Stimulated activated CD4-positive, alpha-beta T cell treated with anti-CD3 and anti-CD28 coated beads, Interleukin-1b, Interleukin-23, amount 100 ng/mL, for 1 hour (primary cell): Measurements from ENCODE around the gene RPL39.
"Not testable (repeated sequence)": the region's sequence is repeated elsewhere in the genome, so short reads cannot be mapped to it uniquely, and the experiment has no call there.

ENCODE experiments used
- DNase-seq, 2 donors: peaks; one replicate each; pipeline ENCODE4 v3.0.0-alpha.2; 2020; ENCODE audit warnings: low read depth in 2 of 2

Gene RPL39

DNA sequence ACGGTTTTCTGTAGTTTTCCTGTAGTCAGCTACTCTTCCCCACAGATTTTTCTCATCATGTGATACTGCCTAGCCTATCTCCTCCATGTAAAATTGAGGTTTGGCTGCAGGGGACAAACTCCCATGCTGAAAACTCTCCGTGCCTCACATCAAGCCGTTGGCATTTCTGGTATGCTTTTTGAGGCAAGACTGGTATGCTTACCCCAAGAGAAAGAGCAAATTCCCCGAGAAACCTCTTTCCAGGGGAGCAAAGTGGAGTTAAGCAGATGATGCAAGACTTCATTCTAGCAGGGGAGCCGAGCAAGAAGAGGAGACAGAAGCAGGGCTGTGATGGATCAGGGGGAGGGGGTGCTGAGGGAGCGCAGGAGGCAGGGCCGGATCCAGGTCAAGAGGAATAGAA, 28.2 kb downstream of the RPL39 start:
- no peak for DNase-seq

DNA sequence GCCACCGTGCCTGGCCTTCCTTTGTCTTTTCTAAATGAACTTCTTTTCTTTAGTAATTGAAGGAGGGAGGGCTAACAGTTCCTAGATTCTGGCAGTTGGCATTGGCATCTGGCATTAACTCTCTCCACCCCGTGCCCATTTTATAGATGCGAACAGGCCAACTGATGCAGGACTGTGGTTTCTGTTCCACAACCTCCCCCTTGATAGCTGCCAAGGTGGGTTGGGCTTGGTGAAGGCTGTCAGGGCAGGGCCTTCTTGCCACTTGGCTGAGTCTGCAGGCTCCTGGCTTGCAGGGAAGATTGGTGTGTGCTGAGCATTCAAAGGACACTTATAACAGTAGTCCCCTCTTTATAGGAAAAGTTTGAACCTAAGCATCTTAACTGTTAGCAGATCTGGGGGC, 28.7 kb downstream of the RPL39 start:
- DNase-seq = no peak

DNA sequence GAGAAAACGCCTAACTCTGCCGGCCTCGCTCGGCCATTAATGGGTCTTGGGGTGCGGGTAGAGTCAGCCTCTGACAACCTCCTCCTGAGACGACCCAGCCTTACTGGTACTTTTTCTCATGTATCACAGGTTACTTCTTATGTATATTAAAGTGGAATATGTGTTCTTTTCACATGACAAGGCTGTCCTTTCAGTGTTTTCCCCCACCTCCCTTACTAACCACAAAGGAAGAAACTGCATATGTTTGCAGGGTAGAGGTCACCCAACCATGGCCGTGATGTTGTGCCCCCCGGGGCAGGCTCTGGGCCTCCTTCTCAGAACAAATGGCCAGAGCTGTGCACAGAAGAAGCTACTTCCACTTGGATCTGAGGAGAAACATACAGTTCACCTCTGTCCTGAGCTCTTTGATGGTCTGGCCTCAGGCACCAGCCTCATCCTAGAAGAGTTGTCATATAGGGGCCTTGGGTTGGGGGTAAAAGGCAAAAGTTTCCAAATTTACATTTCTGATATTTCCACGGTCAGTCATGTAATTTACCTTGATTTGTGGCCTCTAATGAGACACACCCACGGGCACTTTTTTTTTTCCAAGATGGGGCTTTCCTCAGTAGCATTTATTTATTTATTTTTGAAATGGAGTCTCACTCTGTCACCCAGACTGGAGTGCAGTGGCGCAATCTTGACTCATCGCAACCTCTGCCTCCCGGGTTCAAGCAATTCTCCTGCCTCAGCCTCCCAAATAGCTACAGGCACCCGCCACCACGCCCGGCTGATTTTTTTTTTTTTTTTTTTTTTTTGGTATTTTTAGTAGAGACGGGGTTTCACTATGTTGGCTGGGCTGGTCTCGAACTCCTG, 31.2 kb downstream of the RPL39 start:
- no peak for DNase-seq

DNA sequence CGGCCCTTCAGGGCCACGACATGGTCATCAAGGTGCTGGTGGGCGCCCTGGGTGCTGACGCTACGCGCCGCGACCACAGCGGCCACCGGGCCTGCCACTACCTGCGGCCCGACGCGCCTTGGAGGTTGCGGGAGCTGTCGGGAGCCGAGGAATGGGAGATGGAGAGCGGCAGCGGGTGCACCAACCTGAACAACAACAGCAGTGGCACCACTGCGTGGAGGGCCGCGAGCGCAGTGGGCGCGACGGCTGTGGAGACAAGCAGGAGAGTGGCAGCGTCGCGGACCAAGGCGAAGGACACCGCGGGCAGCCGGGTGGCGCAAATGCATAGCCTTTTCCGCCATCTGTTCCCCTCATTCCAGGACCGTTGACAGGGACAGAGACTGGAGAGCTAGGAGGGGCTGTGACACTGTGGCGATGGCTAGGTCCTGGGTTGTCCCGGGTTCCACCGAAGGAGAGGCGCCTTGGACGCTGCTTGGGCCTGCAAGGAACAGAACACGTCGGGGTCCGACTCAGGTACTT, 32.1 kb downstream of the RPL39 start:
- DNase-seq = no peak

DNA sequence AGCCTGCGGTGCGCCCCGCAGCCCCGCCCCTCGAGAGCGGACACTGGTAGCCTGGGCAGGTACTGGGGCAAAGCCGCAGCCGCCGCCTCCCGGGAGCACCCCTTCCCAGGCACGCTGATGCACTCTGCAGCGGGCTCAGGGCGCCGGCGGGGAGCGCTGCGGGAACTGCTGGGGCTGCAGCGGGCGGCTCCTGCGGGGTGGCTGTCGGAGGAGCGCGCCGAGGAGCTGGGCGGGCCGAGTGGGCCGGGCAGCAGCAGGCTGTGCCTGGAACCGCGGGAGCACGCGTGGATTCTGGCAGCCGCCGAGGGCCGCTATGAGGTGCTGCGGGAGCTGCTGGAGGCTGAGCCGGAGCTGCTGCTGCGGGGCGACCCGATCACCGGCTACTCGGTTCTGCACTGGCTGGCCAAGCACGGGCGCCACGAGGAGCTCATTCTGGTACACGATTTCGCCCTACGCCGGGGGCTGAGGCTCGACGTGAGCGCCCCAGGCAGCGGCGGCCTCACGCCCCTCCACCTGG, 32.6 kb downstream of the RPL39 start:
- DNase-seq = no peak

DNA sequence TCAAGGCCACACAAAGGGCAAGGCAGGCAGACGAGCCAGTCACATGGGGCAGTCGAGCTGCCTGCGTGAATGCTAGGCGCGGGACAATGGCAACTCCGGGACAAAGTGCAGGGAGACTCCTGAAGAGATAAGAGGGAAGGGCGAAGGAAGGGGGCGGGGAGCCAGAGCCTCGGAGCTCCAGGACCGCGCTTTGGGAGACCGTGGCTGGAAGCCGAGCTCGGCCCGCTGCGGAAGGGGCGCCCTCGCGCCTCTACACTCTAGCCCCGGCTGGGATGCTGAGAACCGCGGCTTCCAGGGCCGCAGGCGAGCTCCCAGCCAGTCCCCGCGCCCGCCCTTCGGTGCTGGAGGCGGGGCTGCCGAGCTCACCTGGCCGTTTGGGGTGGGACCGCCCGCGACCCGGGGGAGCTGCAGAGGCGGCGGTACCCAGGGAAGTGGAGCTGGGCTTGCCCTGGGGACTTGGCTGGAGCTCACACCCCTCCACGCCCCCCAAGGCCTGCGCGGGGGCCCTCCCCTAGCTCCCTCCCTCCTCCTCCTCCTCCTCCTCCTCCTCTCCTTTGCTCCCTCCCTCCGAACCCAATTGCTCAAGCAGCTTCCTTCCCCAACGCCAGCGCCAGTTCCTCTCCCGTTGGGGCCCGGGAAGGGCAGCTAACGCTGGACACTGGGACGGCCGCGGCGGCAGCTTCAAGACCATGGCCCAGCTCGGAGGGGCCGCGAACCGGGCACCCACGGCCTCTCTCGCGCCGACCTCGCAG, 33.3 kb downstream of the RPL39 start, which contains the start of gene SOWAHD:
SOWAHD (plus strand) TSS at position 610 of the 752 bp plus-strand sequence; CDS start at position 690, 80 bp downstream.
- no peak for DNase-seq

DNA sequence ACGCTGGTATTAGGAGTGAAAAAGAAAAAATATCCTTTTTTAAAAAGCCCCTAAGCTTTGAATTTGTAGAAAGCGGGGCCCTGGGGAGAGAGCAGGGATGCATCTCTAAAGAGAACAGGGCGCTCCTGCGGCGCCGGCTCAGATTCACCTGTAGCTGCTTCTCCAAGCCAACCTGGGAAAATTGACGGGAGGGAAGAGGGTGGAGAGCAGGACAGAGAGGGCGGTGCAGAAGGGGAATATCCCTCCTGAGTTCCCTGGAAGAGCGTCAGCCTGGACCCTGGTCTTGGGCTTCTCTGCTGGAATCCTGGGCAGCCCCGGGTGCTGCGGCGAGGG, 33.8 kb downstream of the RPL39 start:
- no peak for DNase-seq

DNA sequence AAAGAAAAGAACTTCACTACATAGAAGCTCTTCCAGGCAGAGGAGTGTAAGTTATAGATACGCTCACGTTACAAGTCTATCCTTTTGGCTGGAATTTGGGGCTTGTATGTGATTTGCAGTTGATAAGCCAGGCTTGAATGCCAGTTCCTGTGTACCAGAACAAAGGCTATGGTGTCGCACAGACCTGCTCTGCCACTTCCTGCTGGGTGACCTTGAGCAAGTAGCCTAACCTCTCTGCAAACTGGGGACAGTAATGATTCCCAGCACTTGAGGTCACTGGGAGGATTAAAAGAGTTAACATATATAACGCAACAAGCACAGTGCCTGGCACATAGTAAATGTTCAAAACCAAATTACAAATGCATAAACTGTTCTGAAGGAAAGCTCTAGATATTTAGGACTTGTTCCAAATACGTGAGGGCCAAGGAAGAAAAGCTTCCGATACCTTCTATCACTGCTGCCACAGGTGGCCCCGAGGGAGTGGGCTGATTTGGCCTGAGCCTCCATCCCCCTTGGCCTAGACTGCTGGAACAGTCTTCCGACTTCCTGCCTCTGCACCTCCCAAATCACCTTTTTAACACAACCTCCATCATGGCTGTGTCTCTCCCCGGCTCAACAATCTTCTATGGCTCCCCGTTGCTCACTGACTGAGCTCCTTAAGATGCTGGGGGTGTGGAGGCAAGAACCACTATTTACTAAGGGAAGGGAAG, 34.3 kb downstream of the RPL39 start:
- DNase-seq = no peak

DNA sequence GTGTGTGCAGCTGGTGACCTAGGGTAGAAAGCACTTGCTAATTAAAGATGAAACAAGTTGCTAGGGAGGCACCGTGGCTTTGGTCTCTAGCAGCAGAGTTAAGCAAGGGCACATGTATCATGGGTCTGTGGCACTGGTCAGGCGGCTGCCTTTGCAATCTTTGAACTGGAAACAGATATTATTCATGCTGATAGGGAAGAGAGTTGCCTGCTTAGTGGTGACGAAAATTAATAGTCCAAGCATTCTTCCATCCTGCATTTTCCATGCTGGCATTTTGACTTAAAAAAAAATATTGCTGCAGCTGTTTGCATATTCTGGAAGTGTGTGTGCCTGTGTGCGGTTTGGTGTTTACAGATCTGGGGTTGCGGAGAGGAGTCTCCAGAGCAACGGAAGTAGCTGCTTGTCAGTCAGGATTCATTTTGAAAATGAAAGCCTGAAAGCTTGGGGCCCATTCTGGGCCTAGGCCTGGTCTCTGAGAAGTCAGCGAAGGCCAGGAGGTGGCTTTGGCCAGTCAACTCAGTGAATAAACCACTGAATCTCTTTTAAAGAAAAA, 35.4 kb downstream of the RPL39 start:
- DNase-seq = no peak

DNA sequence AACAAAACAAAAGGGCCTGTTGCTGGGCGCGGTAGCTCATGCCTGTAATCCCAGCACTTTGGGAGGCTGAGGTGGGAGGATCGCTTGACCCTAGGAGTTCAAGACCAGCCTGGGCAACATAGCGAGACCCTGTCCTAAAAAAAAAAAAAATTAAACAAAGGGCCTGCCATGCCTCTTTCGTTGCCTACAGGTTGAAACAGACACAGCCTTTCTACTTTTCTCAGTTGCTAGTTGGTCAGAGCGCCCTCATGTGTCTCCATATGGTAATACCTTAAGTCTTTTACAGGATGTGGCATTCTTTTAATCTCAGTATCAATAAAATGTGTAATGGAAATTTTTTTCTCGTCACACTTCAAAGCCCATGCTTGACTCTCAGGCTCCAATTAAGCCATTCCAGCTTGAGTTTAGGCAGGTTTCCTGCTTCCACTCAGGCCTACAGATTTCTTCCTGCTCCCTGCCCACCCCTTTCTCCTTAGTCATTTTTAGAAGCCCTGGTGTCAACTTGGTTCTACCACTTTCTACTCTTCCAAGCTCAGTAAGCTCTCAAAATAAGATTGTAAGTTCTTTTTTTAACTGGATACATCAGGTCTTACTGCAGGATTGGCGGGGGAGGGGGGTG, 37.7 kb downstream of the RPL39 start:
- DNase-seq = peak in 1 of 2 donors; percentile 24

DNA sequence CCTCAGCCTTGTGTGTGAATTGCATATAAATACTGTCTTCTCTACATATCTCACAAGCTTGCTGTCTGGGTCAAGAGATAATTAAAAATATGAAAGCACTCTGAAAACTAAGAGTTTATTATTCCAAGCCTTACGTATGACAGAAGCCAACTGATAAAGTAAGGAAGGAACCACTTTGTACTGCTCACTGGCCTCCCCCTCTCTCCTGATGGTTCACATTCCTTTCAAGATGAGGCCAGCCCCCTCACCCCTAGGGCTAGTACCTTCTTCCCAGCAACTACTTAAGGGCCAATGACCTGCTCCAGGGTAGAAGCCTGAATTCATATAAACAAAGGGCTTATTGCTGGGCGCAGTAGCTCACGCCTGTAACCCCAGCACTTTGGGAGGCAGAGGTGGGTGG, 38.4 kb downstream of the RPL39 start:
- no peak for DNase-seq

DNA sequence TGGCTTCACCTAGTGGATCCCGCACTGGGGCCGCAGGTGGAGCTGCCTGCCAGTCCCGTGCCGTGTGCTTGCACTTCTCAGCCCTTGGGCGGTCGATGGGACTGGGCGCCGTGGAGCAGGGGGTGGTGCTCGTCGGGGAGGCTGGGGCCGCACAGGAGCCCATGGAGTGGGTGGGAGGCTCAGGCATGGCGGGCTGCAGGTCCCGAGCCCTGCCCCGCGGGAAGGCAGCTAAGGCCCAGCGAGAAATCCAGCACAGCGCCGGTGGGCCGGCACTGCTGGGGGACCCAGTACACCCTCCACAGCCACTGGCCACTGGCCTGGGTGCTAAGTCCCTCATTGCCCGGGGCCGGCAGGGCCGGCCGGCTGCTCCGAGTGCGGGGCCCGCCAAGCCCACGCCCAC, 40.7 kb downstream of the RPL39 start:
- DNase-seq = not testable (repeated sequence)

DNA sequence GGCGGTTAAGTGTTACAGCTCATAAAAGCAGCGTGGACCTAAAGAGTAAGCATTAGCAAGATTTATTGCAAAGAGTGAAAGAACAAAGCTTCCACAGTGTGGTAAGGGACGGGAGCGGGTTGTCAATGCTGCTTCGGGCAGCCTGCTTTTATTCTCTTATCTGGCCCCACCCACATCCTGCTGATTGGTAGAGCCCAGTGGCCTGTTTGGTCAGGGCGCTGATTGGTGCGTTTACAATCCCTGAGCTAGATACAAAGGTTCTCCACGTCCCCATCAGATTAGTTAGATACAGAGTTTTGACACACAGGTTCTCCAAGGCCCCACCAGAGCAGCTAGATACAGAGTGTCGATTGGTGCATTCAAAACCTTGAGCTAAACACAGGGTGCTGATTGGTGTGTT, 41.3 kb downstream of the RPL39 start:
- DNase-seq = not testable (repeated sequence)

DNA sequence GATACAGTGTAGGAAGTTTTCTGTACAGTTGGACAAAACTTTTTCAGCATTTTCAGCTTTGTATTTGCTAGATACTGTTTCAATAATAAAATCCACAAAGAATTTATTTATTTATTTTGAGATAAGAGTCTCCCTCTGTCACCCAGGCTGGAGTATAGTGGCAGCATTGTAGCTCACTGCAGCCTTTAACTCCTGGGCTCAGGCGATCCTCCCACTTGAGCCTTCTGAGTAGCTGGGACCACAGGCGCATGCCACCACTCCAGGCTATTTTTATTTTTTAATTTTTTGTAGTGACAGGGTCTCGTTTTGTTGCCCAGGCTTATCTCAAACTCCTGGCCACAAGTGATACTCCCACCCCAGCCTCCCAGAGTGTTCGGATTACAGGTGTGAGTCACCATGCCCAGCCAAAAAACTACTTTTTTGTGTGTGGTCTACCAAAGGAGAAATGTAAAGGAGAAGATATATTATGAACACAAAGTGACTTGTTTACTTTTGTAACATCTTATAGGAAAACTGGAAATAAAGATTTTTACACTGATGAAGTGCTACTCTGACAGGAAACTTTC, 46.1 kb downstream of the RPL39 start:
- DNase-seq = no peak

DNA sequence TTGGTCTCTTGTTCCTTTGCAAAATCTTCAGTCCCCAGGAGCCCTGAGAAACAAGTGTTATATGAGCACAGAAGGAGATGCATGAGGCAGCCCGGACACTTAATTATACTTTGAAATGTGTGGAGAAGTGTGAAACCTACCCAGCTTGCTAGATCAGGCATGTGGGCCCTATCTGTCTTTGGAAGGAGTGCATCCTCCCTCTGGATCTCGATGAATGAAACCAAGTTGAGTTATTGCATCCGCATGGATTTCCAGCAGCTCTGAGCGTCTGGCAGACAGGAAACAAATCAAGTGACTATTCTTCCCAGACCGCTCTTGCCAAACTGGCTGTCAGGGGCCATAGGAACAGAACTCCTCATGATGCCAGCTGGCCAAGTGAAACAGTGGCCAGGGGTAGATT, 52.7 kb downstream of the RPL39 start:
- no peak for DNase-seq
